HG02759 (cell line): Measurements from ENCODE around the gene MADCAM1.
"Not testable (repeated sequence)": the region's sequence is repeated elsewhere in the genome, so short reads cannot be mapped to it uniquely, and the experiment has no call there.

Experiments
- ATAC-seq: cut with Tn5 transposase; IDR thresholded peaks from one replicate; pipeline ENCODE4 v1.9.1; 2021; ENCODE audit warnings: mild to moderate bottlenecking, moderate library complexity; ENCODE audit not compliant: unreplicated experiment

The MADCAM1 gene

GRCh38 chr19:496112-496665 lies at the start of gene MADCAM1:
TSS of gene MADCAM1 (plus strand) at chr19:496486. CDS start at chr19:496500, 14 bp downstream.
- no peak for ATAC-seq

GRCh38 chr19:447064-447426 lies 49.2 kb upstream of the MADCAM1 start:
- no peak for ATAC-seq

- ATAC-seq = no peak
Measured at GRCh38 chr19:447816-448560, 48.3 kb upstream of the MADCAM1 start.

- no peak for ATAC-seq
Measured at GRCh38 chr19:449916-450315, 46.4 kb upstream of the MADCAM1 start.

DNA sequence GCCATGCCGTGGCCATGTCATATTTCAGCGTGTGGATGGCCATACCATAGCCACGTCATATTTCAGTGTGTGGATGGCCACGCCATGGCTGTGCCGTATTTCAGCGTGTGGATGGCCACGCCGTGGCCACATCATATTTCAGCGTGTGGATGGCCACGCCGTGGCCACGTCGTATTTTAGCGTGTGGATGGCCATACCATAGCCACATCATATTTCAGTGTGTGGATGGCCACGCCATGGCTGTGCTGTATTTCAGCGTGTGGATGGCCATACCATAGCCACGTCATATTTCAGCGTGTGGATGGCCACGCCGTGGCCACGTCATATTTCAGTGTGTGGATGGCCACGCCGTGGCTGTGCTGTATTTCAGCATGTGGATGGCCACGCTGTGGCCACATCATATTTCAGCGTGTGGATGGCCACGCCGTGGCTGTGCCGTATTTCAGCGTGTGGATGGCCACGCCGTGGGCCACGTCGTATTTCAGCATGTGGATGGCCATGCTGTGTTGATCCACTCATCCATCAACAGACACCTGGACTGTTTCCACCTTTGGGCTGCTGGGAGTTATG lies 45.3 kb upstream of the MADCAM1 start:
- not testable (repeated sequence) for ATAC-seq

DNA sequence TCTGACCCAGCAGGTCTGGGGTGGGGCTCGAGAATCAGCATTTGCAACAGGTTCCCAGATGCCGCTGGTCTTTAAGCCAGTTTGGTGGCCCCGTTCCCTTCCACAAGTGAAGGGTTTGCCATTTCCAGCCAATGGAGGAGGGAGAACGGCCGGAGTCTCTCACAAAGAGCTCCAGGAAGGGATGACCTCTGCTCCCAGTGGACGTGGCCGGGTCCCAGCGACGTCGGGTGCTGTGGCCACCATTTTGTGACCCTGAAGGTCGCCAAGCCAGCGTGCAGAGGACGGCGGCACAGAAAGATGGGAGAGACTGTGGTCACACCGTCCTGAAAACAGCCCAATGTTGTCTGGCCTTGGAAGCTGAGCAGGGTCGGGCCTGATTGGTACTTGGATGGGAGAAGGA lies 43.5 kb upstream of the MADCAM1 start:
- ATAC-seq = no peak

GRCh38 chr19:453606-454005 lies 42.7 kb upstream of the MADCAM1 start:
- ATAC-seq = no peak

- ATAC-seq = no peak
Measured at GRCh38 chr19:455031-455705, 41.1 kb upstream of the MADCAM1 start.

- ATAC-seq = no peak
Measured at GRCh38 chr19:455851-456546, 40.3 kb upstream of the MADCAM1 start.

DNA sequence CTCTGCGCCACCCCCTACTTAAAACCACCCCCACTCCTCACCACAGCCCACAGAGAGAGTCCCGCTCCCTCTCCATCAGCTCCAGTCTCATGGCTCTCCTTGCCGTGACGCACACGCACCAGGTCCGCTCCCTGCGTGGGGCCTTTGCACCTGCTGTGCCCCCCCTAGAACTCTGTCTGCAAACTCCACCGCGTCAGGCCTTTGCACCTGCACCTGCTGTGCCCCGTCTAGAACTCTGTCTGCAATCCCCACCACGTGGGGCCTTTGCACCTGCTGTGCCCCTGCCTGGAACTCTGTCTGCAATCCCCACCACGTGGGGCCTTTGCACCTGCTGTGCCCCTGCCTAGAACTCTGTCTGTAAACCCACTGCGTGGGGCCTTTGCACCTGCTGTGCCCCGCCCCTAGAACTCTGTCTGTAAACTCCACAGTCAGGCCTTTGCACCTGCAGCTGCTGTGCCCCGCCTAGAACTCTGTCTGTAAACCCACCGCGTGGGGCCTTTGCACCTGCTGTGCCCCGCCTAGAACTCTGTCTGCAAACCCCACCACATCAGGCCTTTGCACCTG lies 39.7 kb upstream of the MADCAM1 start:
- no peak for ATAC-seq

DNA sequence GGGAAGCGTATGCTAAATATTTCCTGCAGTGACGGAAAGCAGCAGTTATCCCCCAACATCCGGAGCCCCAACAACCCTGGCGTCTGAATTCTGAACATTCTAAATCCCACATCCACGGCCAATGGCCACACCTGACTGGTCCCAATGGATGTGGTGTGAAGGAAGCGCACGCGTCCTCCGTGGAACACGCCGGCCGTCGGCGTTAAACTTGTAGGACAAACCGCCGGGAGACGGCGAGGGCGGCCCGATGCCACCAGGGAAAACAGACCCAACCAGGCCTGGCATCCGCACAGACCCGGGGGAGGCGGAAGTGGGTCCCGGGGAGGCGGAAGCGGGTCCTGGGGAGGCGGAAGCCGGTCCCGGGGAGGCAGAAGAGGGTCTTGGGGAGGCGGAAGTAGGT lies 38.6 kb upstream of the MADCAM1 start:
- no peak for ATAC-seq

DNA sequence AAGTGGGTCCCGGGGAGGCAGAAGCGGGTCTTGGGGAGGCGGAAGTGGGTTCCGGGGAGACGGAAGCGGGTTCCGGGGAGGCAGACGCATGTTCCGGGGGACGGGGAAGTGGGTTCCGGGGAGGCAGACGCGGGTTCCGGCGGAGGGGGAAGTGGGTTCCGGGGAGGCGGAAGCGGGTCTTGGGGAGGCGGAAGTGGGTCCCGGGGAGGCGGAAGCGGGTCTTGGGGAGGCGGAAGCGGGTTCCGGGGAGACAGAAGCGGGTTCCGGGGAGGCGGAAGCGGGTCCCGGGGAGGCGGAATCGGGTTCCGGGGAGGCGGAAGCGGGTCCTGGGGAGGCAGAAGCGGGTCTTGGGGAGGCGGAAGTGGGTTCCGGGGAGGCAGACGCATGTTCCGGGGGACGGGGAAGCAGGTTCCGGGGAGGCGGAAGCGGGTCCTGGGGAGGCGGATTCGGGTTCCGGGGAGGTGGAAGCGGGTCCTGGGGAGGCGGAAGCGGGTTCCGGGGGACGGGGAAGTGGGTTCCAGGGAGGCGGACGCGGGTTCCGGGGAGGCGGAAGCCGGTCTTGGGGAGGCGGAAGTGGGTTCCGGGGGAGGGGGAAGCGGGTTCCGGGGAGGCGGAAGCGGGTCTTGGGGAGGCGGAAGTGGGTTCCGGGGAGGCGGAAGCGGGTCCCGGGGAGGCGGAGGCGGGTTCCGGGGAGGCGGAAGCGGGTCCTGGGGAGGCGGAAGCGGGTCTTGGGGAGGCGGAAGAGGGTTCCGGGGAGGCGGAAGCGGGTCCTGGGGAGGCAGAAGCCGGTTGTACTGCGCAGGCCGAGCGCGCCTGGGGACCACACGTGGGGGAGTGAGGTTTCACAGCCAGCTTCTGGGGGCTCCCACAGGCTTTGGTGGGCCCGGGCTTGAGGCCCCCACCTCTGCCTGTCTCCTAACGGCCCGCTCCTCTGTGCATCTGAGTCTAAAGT lies 37.9 kb upstream of the MADCAM1 start:
- no peak for ATAC-seq

DNA sequence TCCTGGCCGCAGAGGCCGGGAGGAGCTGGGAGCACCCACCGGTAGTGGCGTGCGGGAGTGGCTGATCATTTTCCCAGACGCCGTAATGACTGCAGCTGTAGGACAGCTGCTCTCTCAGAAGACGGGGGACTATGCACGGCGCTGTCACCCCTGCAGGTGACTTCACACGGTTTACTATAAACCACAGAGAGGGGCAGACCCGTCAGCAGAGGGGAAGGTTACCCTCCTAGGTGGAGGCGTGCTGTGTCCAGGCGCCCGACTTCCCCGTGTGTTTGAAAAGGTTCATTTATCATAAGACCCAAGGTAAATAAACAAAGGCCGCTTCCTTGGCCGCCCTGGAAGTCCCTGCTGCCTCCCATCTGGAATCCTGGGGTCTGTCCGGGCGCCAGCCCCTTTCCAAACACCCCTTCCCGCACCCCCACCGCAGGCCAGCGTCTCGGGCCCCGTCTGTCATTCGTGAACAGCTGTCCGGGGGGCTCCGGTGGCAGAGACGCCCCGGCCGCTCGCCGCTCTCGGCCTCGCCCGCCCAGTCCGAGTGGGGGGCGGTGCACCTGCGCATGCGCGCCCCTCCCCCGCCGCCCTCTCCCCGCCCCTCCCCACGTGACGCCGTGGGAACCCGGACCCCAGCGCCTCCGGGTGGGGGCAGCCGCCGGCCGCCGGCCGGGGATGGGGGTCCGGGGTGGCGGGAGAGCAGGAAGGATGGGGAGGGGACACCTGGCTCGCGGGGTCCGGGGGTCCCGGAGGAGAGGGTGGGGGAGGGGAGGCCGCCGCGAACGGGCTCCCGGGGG lies 36.4 kb upstream of the MADCAM1 start:
- no peak for ATAC-seq

GRCh38 chr19:460877-461720 lies 35.2 kb upstream of the MADCAM1 start, which contains the start of gene SHC2:
TSS of gene SHC2 (minus strand) at chr19:461033. CDS start at chr19:460996, 37 bp downstream.
- no peak for ATAC-seq

GRCh38 chr19:461721-462551 lies 34.4 kb upstream of the MADCAM1 start:
- ATAC-seq = no peak

GRCh38 chr19:463483-464207 lies 32.6 kb upstream of the MADCAM1 start:
- ATAC-seq = no peak

DNA sequence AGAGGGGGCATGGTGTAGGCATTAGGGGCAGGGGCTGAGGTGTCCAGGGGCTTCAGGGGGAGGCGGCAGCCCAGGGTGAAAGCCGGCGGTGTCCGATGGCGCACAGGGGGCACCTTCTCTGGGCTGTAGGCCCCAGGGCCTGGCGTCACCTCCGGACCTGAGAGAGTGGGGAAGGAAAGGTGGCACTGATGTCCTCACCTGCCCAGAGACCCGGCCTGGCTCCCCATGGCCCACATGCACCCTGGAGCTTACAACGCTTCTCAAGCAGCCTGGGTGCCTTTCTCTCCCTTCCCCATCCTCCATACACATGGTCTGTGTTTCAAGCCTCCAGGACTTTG lies 32.1 kb upstream of the MADCAM1 start:
- ATAC-seq = no peak
